CD4-positive, alpha-beta T cell treated with Interleukin-15 for 1 hour (primary cell): ENCODE data around the gene EZR.
A peak's percentile ranks its signal among the peaks of the same experiment; 100 is the strongest.

ENCODE experiments used
- DNase-seq: peaks from one replicate; pipeline ENCODE4 v3.0.0-alpha.2; 2020

EZR gene

DNA sequence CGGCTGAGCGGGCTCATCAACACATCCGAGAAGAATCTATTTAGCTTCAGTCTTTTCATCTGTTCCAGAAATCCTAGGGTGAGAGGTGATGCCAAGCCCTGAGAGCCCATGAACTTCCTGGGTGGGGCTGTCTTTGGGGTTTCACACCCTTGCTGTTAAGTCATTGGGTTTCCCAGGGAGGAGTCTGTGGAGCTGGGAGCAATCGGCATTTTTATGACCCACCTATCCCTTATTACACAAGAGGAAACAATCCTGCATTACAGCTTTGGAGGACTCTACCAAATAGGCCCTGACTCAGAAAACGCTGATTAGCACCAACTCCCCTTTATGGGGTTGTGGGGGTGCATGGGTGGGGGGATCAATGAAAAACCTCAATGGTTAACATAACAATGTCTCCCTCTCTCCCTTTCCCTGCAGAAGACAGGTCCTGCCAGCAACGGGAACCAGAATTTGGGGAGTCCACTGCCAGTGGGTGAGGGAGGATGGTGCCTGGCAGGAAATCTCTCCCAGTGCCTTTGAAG is 46.3 kb downstream of the EZR start:
- peak; percentile 32 for DNase-seq

DNA sequence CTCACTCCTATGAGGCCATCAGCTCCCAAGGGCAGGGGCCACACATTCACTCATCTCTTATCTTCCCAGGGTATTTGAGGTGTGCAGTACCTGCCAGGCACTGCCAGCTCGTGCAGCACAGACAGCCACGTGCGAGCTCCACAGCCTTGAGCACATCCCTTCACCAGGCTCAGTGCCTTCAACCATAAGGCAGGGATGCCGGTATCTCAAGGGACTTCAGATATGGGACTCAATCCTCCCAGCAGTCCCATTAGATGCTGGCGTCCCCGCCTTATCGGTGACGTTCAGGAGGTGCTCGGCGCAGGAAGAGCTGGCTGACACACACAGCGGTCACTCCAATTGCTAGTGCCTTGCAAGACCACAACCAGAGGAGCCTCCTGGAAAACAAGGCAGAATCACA is 47.0 kb downstream of the EZR start:
- DNase-seq, result no peak

DNA sequence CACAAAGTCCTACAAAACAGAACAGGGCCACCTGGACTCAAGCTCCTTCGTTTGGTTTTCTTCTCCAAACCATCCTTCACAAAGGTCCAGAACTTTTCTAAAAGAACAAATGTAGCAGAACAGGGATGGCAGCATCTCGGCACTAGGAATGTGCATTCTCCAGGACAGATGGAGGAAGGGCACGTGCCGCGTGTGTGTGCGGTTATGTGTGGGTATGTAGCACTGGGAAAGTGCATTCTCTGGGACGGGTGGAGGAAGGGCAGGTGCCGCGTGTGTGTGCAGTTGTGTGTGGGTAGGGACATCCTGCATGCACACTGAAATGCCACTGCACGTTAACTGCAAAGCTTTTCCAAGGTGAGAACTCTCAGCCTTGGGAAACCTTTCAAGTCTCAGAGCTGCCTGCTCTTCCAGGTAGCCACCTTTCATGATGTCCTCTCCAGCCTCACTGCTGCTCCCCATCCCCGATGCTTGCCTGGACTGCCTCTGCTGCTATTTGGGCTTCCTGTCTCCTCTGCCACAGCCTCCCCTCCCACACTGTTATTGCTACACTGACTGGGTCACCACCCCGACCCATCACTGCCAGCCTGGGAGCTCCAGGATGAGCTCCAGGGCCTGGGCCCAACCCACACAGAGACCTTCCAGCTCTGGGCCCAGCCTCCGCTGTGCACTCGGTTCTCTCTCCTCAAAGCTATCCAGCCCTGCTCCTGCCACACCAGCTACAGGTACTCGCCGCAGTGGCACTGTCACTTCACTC is 47.6 kb downstream of the EZR start:
- DNase-seq, result peak; percentile 25

DNA sequence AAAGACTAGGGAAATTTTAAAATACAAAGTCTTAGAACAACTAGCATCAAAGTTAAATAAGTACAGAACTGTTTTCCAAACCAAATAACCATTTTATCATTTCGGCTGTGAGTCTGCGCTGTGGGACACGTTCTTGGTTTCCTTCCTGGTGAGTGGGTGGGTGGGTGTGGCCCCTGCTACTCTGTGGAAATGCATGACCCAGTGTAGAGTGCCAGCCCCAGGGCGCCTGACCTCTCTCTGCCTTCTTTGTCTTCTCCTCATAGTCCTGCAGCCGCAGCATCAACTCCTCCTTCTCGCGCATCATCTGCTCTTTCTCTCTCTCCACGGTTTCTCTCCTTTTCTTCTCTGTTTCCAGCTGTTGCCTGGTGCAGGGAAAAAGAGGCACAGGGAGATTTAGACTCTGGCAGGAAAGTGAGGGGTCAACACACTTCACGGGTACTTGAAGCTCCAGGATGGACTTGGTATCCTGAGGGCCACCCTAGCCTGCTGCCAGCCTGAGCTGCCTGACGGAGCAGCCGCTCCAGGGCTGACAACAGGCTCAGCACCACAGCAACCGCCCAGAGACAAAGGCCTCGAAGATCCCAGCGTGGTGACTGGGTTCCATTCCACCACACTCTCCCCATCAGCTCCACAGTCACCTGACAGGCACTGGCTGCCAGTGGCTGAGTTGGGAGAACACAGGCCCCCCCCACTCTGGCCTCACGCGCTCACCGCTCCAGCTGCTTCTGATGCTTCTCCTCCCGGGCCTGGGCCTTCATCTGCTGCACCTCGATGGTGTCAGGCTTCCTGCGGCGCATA is 48.4 kb downstream of the EZR start:
- no peak for DNase-seq

DNA sequence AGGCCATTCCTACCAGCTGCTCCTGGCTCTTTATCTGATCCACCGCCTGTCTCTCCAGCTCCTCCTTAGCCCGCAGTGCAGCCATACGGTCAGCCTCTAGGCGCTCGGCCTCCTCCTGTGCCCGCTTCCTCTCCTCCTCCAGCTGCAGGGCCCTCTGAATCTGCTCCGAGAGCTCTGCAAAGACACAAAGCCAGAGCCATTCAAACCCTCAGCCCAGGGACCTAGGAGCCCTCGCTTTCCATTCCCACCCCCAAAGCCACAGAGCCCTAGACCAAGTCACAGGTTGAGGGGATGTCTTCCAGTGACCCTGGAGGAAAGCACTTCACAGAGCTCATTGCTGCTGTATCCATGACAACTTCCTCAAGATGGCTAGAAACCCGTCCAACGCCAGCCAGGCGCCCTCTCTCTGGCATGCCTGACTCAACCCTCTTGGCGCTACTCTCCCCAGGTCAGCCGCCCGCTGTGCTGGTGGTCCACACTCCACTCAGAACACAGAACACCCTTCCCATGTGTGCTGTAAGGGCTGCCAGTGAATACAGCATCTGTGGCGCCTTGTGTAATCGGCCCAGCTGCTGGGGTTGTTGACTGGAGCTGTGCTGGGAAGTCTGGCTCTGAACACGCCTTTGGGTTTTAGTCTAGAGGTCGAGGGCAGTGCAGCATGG is 49.3 kb downstream of the EZR start:
- no peak for DNase-seq

DNA sequence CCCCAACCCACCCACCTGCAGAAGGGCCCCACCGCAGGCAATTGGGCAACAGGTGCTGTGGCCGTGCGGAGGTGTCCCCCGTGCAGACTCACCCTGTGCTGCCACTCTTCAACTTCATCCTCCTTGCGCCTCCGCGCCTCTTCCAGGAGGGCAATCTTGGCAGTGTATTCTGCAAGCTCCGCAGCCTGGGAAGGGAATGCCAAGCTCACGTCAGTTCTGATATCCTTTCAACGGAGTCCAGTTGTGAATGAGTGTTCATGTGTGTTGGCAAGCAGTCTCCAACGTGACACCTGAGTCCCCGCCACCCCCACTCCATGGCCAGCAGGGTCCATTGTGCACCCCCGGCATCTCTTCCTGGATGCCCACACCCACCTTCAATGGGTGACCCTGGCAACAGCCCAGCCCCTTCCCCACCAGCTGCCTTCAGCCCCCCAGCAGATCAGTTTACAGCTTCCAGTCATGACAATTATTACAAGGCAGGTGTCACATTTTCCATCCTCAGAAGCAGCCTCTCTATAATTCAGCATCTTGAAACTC is 49.9 kb downstream of the EZR start:
- DNase-seq, result peak; percentile 23

DNA sequence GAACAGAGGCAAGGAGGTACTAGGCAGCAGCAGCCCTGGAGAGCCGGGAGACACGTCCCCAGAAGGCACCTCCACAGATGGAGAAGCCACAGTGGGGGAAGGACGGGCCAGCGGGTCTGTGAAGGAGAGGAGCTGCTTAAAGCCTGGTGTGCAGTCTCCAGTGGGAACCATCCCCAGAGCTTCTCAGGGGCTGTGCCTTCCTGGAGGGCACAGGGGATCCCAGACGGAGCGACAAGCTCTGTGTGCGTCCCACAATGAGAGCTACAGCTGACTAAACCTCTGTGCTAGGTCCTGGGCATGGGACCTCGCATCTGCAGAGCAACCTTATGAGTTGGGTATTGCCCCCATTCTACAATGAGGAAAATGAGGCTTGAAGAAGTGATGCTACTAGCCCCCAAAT is 50.7 kb downstream of the EZR start:
- DNase-seq, result peak; percentile 21

DNA sequence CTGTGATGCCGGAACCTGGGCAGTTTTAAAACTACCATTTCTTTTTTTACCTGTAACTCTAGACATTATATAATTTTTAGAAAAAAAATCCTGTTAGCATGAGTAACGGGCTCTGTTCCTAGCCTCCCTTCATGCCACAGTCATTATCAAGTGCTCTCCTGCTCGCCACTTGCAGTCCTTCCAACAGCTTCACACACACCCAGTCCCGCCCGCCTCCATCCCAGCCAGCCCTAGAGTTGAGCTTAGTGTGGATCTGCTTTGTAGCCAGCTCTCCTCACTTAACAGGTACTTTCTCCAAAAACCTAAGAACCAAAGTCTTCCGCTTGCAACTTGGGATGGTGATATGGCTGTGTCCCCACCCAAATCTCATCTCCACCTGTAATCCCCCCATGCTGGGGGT is 51.5 kb downstream of the EZR start:
- no peak for DNase-seq

DNA sequence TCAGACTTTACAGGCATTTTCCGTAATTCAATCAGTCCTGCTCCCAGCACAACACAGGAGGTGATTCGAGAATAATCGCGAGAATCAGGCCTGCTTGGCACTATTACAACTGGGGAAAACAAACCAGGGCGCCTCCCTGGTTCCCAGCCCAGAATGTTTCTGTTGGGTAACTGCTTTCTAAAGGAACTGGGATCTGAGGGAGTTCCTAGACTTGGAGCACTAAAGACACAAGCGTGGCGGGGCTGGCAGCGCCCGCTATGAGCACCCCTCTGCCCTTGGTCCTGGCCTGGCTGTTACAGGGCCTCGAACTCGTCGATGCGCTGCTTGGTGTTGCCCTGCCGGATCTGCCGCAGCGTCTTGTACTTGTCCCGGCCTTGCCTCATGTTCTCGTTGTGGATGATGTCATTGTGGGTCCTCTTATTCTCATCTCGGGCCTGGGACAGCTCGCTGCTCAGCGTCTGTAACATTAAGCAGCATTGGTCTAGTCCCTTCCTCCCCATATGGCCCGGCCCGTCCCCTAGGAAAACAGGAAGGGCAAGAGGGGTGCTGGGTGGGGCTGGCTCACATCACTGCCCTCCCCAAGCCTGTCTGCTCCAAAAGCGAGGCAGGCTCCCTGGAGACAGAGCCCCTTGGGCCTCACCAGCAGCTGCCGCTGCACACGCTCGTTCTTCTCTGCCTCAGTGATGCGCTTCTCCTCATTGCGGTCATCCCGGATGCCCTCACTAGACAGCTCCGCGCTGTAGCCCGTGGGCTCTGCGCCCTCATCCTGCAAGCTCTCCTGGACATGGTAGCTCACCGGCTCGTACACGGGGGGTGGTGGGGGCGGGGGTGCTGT is 52.3 kb downstream of the EZR start:
- DNase-seq, result no peak

DNA sequence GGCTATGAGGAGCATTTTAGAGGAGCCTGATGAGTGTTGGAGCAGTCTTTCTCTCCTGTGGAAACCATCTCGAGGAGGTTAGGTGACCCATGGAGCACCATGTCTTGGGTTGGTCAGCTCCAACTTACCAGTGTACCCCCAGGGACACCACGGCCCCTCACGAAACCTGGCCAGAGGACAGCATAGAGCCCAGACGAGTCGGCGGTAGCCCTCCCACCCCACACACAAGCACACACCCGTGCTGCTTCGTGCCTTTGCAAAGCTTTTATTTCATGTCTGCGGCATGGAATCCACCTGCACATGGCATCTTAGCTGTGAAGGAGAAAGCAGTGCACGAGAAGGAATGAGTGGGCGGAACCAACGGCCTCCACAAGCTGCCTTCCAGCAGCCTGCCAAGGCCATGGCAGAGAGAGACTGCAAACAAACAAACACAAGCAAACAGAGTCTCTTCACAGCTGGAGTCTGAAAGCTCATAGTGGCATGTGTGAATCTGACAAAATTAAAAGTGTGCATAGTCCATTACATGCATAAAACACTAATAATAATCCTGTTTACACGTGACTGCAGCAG is 53.6 kb downstream of the EZR start:
- peak; percentile 16 for DNase-seq

DNA sequence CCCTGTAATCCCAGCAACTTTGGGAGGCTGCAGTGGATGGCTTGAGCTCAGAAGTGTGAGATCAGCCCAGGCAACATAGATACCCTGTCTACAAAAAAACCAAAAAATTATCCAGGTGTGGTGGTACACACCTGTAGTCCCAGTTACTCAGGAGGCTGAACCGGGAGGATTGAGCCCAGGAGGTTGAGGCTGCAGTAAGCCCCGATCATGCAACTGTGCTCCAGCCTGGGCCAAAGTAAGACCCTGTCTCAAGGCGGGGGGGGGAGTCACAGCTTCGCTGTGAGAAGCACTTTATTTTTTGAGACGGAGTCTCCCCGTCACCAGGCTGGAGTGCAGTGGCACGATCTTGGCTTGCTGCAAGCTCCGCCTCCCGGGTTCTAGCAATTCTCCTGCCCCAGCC is 54.2 kb downstream of the EZR start:
- DNase-seq, result peak; percentile 33

DNA sequence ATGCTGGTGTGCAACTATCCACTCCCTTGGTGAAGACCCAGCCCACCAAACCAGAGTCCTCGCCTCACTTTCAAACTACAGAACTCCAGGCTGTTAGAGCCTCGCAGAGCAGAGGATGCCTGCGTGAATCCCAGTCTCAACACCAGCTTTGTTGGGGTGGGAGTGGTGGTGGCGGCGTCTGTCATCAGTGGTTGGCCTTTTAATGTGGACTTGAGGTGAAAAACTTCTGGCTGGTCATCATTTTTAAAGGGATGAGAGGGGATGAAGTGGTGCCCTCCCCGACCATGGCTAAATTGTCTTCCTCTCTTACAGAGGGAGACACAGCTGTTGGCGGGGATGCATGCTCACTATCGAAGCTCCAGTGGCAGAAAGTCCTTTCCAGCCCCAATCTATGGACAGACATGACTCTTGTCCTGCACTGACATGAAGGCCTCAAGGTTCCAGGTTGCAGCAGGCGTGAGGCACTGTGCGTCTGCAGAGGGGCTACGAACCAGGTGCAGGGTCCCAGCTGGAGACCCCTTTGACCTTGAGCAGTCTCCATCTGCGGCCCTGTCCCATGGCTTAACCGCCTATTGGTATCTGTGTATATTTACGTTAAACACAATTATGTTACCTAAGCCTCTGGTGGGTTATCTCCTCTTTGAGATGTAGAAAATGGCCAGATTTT is 54.9 kb downstream of the EZR start:
- DNase-seq, result peak; percentile 41

DNA sequence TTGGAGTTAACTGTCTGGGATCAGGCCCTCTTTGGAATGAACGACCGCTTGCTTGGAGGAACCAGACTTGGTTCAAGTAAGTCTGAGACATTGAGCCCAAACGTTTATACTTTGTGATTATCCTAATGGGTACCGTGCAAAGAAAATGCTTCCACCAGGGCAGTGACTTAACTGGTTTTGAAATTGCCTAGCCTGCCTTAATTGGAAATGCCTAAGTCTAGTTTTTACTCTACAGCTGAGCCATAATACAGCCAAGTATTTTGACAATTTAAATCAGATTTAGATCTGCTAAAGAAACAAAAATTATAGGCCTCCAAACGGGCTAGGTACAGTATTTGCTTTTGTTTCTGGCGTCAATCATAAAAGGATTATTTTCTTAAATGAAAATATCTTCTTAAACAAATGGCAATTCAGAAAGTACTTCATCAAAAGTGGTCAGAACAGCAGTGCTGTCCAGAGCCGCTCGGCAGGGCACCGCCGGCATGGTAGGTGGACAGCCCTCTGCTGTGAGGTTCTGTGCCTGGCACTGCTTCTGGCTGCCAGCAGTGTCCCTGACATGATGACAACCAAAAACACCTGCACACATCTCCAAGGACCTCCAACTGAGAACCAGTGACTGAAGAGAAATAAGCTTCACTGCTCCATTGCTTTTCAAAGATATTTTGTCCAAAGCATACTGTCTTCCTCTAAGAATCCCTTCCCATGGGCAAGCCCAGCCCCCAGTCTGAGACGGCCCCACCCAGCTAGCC is 55.6 kb downstream of the EZR start:
- DNase-seq, result no peak

DNA sequence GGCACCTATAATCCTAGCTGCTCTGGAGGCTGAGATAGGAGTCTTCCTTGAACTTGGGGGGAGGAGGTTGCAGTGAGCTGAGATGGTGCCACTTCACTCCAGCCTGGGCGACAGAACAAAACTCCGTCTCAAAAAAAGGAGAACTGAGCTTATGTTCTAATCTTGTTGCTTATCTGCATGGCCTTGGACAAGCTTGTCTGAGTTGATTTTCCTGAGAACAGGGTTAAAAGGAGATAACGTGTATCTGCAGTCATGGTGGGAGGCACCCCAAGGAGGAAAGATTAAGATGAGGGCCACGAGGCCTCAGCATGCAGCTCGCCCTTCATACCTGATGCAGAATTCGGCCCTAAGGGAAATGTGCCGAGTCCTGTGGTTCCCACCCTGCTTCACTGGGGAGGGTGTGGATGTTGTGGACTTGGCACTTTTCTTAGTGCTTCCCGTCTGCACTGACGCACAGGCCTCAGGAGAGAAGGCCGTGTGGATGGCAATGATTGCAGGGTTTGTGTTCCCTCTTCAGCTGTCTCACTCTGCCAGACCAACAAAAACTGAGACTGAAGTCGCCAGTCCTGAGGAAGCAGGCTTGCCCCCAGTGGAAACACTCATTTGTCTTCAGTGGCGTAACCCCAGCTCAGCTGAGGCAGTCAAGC is 56.3 kb downstream of the EZR start:
- DNase-seq, result peak; percentile 39

DNA sequence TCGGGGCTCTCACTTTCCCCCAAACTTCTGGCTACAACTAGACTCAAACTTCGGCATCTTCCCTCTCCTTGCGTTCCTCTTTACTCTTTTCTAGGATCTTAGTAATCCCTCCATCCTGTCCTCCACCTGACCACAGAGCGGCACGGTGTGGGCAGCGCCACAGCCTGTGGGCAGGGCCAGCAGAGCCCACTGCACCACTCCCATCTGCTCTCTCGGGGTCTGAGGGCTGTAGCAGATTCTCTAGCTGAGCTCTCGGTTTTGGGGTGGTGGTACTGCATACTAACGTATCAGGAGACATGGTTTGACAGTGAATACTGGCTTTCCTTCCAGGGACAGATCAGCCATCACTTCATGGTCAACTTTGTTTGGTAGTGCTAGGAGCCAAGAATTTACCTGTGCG is 57.4 kb downstream of the EZR start:
- no peak for DNase-seq

DNA sequence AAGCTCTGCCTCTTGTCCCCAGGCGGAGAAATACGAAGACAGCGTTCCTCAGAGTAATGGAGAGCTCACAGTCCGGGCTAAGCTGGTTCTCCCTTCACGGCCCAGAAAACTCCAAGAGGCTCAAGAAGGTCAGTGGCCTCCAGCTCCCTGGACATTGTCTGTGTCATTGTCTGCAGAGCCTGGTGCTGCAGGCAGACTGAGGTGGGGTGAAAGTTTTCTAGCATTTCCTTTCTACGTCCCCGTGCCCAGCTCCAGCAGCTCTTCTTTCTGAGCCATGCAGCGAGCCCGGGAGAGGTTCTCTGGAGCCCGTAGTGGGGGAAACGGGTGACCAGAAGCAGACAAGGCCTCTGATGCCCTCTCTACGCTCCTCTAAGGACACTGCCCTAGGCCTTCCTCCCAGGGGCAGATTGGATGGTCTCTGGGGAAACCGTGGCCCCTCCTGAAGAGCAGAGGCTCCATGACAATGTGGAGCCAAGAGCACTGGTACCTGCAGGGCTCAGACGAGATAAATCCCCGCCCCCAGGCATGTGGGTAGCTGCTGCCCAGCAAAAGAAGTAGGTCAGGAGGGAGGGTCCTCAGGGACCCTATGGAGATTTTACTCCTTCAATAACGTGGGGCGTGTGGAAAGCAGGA is 58.4 kb downstream of the EZR start:
- no peak for DNase-seq

DNA sequence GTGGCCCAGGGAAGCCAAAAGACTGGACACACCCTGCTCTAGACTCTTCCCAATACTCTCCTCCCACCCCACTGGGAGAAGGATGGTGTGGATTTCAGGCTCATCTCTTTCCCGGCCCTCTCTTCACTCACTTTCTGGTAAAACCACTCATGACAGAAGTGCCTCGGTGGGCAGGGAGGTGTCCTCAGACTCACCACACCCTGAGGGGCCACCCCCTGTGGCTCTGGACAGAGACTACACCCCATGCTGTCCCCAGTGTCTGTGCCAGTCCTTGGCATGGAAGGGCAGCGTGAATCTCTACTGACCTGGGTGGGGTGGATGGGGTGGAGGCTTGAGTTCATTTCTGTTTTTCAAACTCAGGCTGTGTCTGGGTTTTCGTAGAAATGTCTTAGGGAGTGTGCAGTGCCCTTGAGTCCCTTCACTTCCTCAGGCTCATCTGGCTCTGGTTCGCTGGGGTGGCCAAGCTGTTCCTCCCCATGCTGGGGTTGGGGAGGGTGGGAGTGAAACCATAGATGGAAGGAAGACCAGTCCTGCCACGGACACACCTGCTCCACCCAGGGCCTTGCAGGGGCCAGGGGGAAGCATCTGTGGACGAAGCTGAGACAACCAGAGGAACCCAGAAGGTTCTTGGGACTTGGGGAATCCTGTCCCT is 59.1 kb downstream of the EZR start:
- no peak for DNase-seq

DNA sequence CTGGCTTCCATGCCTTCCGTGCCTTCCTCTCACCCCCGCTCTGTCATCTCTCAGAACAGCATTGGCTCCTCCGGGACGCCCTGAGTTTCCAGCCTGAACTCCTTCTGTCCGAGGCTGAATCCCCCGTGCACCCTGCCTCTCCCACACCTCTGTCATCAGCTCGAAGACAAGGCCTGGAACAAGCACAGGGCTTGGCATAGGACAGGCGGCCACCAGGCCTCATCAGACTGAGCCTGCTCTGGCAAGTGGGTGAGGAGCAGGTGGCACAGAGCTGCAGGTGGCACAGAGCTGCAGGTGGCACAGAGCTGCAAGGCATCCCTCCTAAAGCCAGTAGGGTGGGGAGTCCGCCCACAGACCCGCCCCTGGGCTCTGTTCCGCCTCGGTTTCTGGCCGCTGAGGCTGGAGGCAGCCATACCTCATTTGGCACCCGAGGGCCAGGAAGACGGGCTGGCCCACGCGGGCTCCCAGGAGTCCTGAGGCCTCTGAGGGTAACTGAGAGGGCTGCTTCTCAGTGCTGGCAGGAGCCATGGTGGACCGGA is 60.2 kb downstream of the EZR start:
- DNase-seq, result no peak

DNA sequence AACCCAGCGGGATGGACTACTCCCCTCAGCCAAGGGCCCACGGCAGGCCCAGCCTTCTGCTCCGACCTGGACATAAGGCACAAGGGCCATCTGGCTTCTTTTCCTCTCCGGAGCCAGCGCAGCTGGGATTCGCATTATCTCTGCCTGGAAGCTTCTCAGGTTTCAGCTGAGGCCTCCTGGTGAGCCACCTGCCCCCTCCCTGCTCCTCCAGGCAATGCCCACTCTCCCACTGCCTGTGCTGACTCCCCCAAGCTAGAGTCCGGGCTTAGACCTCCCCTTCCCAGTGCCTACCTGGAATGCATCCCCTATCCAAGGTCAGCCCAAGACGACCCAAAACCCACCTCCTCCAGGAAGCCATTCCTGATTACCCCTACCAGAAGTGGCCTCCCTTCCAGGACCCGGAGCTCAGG is 60.7 kb downstream of the EZR start:
- DNase-seq, result no peak
